ENCODE results near the gene DSCAM.

The DSCAM gene

GRCh38 chr21:40707656-40708244 lies 139.2 kb downstream of the DSCAM start:
- no peak for DNase-seq (ENCODE audit: low read depth in 2 of 2)

- DNase-seq (ENCODE audit: low read depth in 2 of 2), result no peak
Observed at GRCh38 chr21:40706806-40707655, 139.9 kb downstream of the DSCAM start.

GRCh38 chr21:40706176-40706575 lies 140.8 kb downstream of the DSCAM start:
- no peak for DNase-seq (ENCODE audit: low read depth in 2 of 2)

- DNase-seq (ENCODE audit: low read depth in 2 of 2), result no peak
Observed at GRCh38 chr21:40704141-40704540, 142.8 kb downstream of the DSCAM start.

GRCh38 chr21:40699366-40699765 lies 147.6 kb downstream of the DSCAM start:
- no peak for DNase-seq (ENCODE audit: low read depth in 2 of 2)

- DNase-seq (ENCODE audit: low read depth in 2 of 2), result no peak
Observed at GRCh38 chr21:40696246-40696645, 150.7 kb downstream of the DSCAM start.

- DNase-seq (ENCODE audit: low read depth in 2 of 2), result no peak
Observed at GRCh38 chr21:40689840-40690360, 157.1 kb downstream of the DSCAM start.

GRCh38 chr21:40689217-40689616 lies 157.7 kb downstream of the DSCAM start:
- no peak for DNase-seq (ENCODE audit: low read depth in 2 of 2)

GRCh38 chr21:40688106-40688864 lies 158.7 kb downstream of the DSCAM start:
- no peak for DNase-seq (ENCODE audit: low read depth in 2 of 2)

- DNase-seq (ENCODE audit: low read depth in 2 of 2), result no peak
Observed at GRCh38 chr21:40687625-40688024, 159.3 kb downstream of the DSCAM start.

- no peak for DNase-seq (ENCODE audit: low read depth in 2 of 2)
Observed at GRCh38 chr21:40686526-40686925, 160.4 kb downstream of the DSCAM start.

- no peak for DNase-seq (ENCODE audit: low read depth in 2 of 2)
Observed at GRCh38 chr21:40685141-40685540, 161.8 kb downstream of the DSCAM start.

- DNase-seq (ENCODE audit: low read depth in 2 of 2), result no peak
Observed at GRCh38 chr21:40684726-40685125, 162.2 kb downstream of the DSCAM start.

GRCh38 chr21:40683349-40683748 lies 163.6 kb downstream of the DSCAM start:
- no peak for DNase-seq (ENCODE audit: low read depth in 2 of 2)

GRCh38 chr21:40681164-40681859 lies 165.6 kb downstream of the DSCAM start:
- no peak for DNase-seq (ENCODE audit: low read depth in 2 of 2)

- no peak for DNase-seq (ENCODE audit: low read depth in 2 of 2)
Observed at GRCh38 chr21:40680311-40680710, 166.6 kb downstream of the DSCAM start.

GRCh38 chr21:40678681-40679284 lies 168.2 kb downstream of the DSCAM start:
- DNase-seq (ENCODE audit: low read depth in 2 of 2), result no peak

- no peak for DNase-seq (ENCODE audit: low read depth in 2 of 2)
Observed at GRCh38 chr21:40675017-40675416, 171.9 kb downstream of the DSCAM start.

- DNase-seq (ENCODE audit: low read depth in 2 of 2), result no peak
Observed at GRCh38 chr21:40672602-40673001, 174.4 kb downstream of the DSCAM start.

GRCh38 chr21:40671716-40672115 lies 175.2 kb downstream of the DSCAM start:
- DNase-seq (ENCODE audit: low read depth in 2 of 2), result no peak

- no peak for DNase-seq (ENCODE audit: low read depth in 2 of 2)
Observed at GRCh38 chr21:40668555-40669275, 178.2 kb downstream of the DSCAM start.
